Subcutaneous abdominal adipose tissue (tissue), 5 donors: ENCODE data around the gene CHKA.

ENCODE experiments used
- H3K27ac ChIP-seq: one replicate; pipeline ENCODE4 v1.7.0; 2013; ENCODE audit warnings: low read depth, mild to moderate bottlenecking, inconsistent platforms, low read length, moderate library complexity
- H3K27me3 ChIP-seq, 5 donors: one replicate each; pipeline ENCODE4 v1.7.0; 2013; ENCODE audit warnings: low read length in 5 of 5, inconsistent platforms in 1 of 5; ENCODE audit not compliant: control insufficient read depth in 5 of 5, insufficient read depth in 4 of 5
- H3K36me3 ChIP-seq, 5 donors: one replicate each; pipeline ENCODE4 v1.7.0; 2013; ENCODE audit warnings: low read length in 5 of 5; ENCODE audit not compliant: control insufficient read depth in 5 of 5, insufficient read depth in 5 of 5
- H3K4me1 ChIP-seq, 5 donors: one replicate each; pipeline ENCODE4 v1.7.0; 2013; ENCODE audit warnings: low read length in 5 of 5, mild to moderate bottlenecking in 3 of 5, moderate library complexity in 1 of 5; ENCODE audit not compliant: control insufficient read depth in 5 of 5, insufficient read depth in 5 of 5
- H3K4me3 ChIP-seq, 5 donors: one replicate each; pipeline ENCODE4 v1.7.0; 2013; ENCODE audit warnings: low read length in 5 of 5, low read depth in 1 of 5
- H3K9ac ChIP-seq, 5 donors: one replicate each; pipeline ENCODE4 v1.7.0; 2013; ENCODE audit warnings: low read length in 5 of 5, mild to moderate bottlenecking in 4 of 5, moderate library complexity in 3 of 5
- H3K9me3 ChIP-seq, 5 donors: one replicate each; pipeline ENCODE4 v1.7.0; 2013; ENCODE audit warnings: low read length in 5 of 5; ENCODE audit not compliant: control insufficient read depth in 5 of 5
- donor health status: healthy.
- donor health status: healthy.
- donor health status: healthy.
- donor health status: healthy.
- donor health status: healthy.

The CHKA gene

GRCh38 chr11:68048681-68049508 lies 72.3 kb downstream of the CHKA start:
- Histone ChIP-seq H3K4me1 (peaks cover 0 to 6% (median 3%) of the 10 kb centered on the region in 5 donors), H3K4me3 (no peak overlapping the region), H3K9ac (no peak overlapping the region), H3K27me3 (no peaks in the 10 kb centered on the region), H3K9me3 (no peaks in the 10 kb centered on the region), H3K36me3 (peaks cover 0 to 95% (median 83%) of the 10 kb centered on the region in 5 donors), H3K27ac (no peak overlapping the region)

GRCh38 chr11:68047437-68048290 lies 73.5 kb downstream of the CHKA start:
- Histone ChIP-seq H3K27me3 (no peaks in the 10 kb centered on the region), H3K9me3 (no peaks in the 10 kb centered on the region), H3K36me3 (peaks cover 0 to 94% (median 75%) of the 10 kb centered on the region in 5 donors), H3K27ac (no peak overlapping the region), H3K4me1 (peaks cover 0 to 12% (median 6%) of the 10 kb centered on the region in 5 donors), H3K4me3 (no peak overlapping the region), H3K9ac (no peak overlapping the region)

- no peaks in the 10 kb centered on the region for H3K9me3 ChIP-seq
- H3K27ac ChIP-seq: no peak overlapping the region
- H3K27me3 ChIP-seq: no peaks in the 10 kb centered on the region
- no peak overlapping the region for H3K4me3 ChIP-seq
- peaks cover 0 to 73% (median 58%) of the 10 kb centered on the region in 5 donors for H3K36me3 ChIP-seq
- no peak overlapping the region for H3K9ac ChIP-seq
- peaks cover 0 to 26% (median 18%) of the 10 kb centered on the region in 5 donors for H3K4me1 ChIP-seq
Measured at GRCh38 chr11:68044898-68045351, 76.3 kb downstream of the CHKA start.

DNA sequence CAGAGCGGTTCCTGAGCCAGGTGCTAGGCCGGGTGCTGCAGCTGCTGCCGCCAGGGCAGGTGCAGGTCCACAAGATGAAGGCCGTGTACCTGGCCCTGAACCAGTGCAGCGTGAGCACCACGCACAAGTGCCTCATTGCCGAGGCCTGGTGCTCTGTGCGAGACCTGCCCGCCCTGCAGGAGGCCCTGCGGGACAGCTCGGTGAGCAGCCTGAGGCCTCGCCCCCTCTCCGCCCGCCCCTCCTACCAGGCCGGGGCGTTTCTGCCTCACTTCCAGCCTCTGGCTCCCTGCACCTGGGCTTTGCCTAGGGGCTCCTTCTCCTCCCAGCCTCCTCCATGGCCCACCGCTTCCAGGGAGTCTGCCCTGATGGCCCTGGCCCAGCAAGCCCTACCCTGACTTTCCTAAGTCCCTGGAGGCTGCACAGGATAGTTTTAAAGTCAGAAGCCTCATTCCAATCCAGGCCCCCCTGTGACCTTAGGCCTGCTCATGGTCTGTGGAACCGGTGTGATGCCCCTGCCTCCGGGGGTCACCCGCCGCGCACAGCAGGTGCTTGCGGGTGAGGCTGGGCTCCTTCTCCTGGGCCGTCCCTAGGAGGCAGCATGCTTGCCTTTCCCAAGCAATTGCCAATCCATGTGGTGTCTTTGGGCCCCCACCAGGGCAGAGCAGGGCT lies 76.9 kb downstream of the CHKA start:
- Histone ChIP-seq H3K9me3 (no peaks in the 10 kb centered on the region), H3K4me3 (no peak overlapping the region), H3K9ac (no peak overlapping the region), H3K27ac (no peak overlapping the region), H3K36me3 (peaks cover 0 to 66% (median 52%) of the 10 kb centered on the region in 5 donors), H3K27me3 (no peaks in the 10 kb centered on the region), H3K4me1 (peaks cover 0 to 32% (median 24%) of the 10 kb centered on the region in 5 donors)

DNA sequence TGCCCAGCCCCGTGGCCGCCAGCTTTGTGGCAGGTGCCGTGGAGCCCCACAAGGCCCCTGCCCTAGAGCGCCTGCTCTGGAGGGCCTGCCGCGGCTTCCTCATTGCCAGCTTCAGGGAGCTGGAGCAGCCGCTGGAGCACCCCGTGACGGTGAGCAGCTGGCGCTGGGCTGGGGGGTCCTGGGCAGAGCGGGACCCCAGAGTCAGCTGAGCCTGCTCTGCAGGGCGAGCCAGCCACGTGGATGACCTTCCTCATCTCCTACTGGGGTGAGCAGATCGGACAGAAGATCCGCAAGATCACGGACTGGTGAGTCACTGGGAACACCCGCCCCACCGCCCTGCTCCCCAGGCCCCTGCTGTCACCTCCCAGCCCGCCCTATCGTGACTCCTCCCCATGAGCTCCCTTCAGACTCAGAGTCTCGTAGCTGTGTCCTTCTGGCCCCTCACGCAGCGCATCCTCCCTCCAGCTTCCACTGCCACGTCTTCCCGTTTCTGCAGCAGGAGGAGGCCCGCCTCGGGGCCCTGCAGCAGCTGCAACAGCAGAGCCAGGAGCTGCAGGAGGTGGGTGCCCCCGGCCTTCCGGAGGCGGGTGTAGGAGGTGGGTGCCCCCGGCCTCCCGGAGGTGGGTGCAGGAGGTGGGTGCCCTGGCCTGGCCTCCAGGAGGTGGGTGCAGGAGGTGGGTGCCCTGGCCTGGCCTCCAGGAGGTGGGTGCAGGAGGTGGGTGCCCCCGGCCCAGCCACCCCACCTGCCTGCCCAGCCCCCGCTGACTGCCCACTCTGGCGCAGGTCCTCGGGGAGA lies 77.6 kb downstream of the CHKA start:
- Histone ChIP-seq H3K4me3 (no peak overlapping the region), H3K9ac (no peak overlapping the region), H3K36me3 (peaks cover 0 to 59% (median 45%) of the 10 kb centered on the region in 5 donors), H3K9me3 (no peaks in the 10 kb centered on the region), H3K4me1 (peaks cover 0 to 38% (median 31%) of the 10 kb centered on the region in 5 donors), H3K27ac (peak overlapping the region; percentile 41), H3K27me3 (no peaks in the 10 kb centered on the region)

GRCh38 chr11:68043029-68043348 lies 78.2 kb downstream of the CHKA start:
- H3K4me1 ChIP-seq: peaks cover 0 to 43% (median 37%) of the 10 kb centered on the region in 5 donors
- no peak overlapping the region for H3K4me3 ChIP-seq
- peaks cover 0 to 53% (median 42%) of the 10 kb centered on the region in 5 donors for H3K36me3 ChIP-seq
- H3K9ac ChIP-seq: no peak overlapping the region
- H3K9me3 ChIP-seq: no peaks in the 10 kb centered on the region
- no peaks in the 10 kb centered on the region for H3K27me3 ChIP-seq
- peak overlapping the region; percentile 41 for H3K27ac ChIP-seq

DNA sequence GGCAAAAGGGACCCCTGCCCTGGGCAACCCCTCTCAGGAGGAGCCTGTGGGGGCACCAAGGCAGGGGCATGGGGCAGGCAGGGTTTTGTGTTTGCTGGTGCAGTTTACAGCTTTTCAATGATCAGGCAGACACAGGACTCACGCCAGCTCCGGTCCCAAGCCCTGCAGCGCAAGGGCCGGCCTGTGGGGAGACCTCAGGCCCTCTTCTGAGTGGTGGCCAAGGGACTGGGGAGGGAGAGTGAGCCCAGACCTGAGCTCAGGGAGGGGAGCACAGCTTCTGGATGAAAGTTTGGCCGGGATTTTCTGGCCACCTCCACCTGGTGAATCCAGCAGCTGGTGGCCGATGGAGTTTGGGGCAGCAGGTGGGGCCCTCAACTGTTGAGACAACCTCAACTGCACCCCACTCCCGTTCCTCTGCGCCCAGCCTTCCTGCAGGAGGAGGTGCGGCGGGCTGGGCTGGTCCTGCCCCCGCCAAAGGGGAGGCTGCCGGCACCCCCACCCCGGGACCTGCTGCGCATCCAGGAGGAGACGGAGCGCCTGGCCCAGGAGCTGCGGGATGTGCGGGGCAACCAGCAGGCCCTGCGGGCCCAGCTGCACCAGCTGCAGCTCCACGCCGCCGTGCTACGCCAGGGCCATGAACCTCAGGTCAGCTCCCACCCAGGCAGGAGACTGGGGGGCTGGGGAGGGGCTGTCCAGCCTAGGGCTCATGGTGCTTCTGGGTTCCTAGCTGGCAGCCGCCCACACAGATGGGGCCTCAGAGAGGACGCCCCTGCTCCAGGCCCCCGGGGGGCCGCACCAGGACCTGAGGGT lies 78.8 kb downstream of the CHKA start:
- Histone ChIP-seq H3K9me3 (no peaks in the 10 kb centered on the region), H3K4me1 (peaks cover 0 to 49% (median 42%) of the 10 kb centered on the region in 5 donors), H3K36me3 (peaks cover 0 to 48% (median 38%) of the 10 kb centered on the region in 5 donors), H3K27ac (peak overlapping the region; percentile 41), H3K9ac (peak overlapping the region in 1 of 5 donors; percentile 14), H3K27me3 (no peaks in the 10 kb centered on the region), H3K4me3 (no peak overlapping the region)

GRCh38 chr11:68041617-68042218 lies 79.5 kb downstream of the CHKA start:
- Histone ChIP-seq H3K27me3 (no peaks in the 10 kb centered on the region), H3K9me3 (no peaks in the 10 kb centered on the region), H3K36me3 (peaks cover 0 to 46% (median 37%) of the 10 kb centered on the region in 5 donors), H3K27ac (peak overlapping the region; percentile 83), H3K4me1 (peaks cover 0 to 56% (median 49%) of the 10 kb centered on the region in 5 donors), H3K9ac (no peak overlapping the region), H3K4me3 (no peak overlapping the region)
